Measurements from ENCODE around the gene TCEA2.
"Not testable (repeated sequence)": the region's sequence is repeated elsewhere in the genome, so short reads cannot be mapped to it uniquely, and the experiment has no call there.

TCEA2 gene

DNA sequence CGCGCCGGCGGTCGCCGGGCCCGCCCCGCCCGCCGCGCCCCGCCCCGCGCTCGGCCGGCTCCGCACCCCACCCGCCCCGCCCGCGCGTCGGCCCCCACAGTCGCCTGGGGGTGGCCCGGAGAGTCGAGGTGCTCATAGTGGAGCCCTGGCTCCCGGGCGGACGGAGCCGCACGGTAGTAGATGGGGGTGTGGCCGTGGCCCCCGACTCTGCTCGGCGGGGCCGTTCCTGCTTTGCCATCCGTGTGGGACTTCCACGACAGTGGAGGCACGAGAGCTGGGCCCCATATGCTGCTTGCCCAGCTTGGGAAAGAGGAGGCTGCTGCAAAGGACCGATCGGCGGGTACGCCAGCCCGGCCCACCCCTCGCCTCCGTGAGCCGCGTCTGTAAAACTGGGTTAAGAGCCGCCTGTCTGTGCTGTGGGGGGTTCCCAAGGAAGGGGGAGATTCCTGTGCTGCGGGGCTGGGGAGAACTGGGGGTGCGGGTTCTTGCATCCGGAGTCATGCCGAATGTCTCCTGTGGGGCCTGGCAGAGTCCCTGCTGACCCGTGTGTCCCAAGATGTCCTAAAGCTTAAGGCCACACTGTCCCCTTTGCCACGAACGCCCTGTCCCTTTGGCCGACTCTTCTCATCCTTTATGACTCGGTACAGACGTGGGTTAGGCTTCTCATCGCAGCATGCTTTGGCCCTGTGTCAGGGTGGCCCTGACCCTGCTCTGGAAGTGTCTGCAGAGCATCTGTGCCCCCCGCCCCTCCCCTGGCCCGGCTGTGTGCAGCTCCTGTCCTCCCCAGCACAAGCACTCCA is 17.2 kb downstream of the TCEA2 start, which contains the start of gene OPRL1:
Gene OPRL1 (plus strand): TSS at position 70 of the 800 bp plus-strand sequence. CDS start 12,639 bp downstream, outside the sequence.
- no peak for DNase-seq

DNA sequence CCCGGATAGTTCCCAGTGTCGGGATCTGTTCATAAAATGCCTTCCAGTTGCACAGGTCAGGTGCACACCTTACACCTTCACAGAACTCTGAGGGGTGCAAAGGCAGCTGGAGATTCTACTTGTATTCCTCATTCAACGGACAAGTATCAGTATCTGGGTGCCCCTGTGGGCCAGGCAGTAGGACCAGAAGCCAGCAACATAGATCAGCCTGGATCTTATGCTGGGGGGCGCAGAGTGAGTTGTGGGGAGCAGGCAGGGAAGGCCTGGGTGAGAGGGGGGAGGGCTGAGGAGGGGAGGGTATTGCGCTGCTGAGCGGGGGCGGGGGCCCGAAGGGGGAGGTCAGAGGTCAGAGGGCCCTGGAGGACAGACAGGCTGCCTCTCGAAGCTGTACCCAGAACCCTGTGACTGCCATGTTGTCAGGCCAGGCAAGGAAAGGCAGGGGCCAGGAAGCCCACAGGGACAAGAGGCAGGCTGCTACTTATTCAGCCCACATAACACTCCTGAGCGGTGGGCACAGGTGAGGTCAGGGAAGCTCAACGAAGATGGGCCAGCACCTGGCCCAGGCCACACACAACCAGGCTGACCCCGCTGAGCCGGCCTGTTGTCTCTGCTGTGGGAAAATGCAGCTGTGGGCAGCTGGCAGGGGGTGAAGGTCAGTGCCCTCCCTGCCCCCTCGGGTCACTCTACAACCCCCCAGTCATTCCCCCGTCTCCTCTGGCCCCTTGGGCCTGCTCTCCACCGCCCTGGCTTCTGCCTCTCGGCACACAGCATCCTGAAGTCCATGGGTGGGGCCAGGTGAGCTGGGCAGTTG is 18.0 kb downstream of the TCEA2 start:
- no peak for DNase-seq

- DNase-seq, result no peak
Measured at GRCh38 chr20:64081624-64081964, 18.6 kb downstream of the TCEA2 start.

GRCh38 chr20:64082126-64082731 is 19.2 kb downstream of the TCEA2 start:
- no peak for DNase-seq

DNA sequence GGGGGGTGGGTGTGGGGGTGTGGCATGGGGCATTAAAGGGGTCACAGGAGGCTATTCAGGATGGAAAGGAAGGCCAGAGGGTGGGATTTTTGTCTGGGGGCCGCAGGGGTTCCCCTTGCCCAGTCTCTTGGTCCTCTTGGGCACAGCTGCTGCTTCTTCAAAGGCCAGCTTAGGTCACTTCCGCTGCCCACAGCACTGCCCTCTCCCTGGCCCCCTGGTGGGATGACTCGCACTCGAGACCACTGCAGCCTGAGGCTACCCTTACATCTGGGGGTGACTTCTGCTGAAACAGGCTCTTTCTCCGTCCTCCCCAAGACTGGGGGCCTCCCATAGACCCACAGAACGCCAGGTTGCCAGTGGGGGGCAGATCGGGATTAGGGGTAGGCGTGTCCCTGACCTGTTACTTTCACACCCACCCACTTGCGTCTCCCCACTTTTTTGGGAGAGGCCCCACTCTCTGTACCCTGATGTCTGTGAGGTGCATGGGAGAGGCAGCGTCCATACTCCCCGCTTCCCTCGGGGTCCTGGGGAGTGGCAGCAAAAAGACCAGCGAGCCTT is 19.9 kb downstream of the TCEA2 start:
- DNase-seq, result no peak

DNA sequence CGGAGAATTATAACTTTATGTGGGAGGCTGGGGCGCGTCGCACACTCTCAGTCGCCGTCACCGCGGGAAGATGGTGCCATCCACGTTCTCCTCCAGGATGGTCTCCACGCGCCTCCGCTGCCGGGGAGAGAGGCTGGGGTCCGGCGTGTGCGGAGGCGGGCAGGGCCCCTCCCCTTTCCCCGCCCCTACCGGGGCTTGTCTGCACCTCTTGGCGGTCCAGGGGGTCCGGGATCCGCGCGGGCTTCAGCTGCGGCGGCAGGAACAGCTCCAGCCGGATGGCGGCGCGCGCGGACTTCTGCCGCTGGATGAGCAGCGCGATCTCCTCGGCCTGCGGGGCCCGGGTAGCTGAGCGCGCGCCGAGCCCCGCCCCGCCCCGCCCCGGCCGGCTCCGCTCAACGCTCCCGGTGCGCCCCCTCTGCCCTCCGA is 20.4 kb downstream of the TCEA2 start:
- DNase-seq, result no peak

DNA sequence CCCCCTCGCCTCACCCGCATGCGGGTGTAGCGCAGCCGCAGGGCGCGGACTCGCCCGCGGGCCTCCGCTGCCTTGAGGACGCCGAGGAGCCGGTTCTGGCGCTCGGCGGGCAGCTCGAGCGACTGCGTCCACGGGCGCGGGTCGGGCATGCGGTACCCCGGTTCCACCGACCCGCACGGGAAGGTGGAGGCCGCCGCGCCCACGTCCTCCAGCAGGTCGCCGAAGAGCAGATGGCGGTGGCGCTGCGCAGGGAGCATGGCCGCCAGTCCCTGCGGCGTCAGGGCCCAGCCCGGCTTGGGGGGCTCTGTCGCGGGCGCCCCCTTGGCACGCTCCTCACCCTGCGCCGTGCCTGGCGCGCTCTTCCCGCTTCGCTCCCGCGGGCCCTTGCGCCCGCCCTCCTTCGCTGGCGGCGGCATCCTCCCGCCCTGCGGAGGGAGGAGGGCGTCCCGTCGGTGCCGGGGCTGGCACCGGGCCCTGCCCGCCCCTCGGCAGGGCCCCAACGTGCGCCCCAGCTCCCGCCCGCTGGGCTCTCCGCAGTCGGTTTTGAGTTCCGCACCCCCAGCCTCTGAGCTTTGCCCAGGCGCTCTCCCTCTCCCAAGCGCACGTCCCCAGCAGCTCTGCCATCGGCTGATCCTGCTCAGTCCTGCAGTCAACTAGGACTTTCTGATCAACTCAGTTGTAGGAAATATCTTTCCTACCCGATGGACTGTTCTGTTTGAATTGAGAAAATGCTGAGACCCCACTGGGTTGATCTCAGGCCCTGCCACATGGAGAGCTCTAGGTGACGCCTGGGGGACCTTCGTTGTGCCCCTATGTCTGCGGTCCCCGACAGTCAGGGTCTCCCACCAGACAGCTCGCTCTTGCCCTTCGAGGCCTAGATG is 21.0 kb downstream of the TCEA2 start, which contains the start of gene LKAAEAR1:
Gene LKAAEAR1 (minus strand): TSS at position 595 of the 881 bp plus-strand sequence. CDS start 179 bp downstream, at position 416.
- no peak for DNase-seq

DNA sequence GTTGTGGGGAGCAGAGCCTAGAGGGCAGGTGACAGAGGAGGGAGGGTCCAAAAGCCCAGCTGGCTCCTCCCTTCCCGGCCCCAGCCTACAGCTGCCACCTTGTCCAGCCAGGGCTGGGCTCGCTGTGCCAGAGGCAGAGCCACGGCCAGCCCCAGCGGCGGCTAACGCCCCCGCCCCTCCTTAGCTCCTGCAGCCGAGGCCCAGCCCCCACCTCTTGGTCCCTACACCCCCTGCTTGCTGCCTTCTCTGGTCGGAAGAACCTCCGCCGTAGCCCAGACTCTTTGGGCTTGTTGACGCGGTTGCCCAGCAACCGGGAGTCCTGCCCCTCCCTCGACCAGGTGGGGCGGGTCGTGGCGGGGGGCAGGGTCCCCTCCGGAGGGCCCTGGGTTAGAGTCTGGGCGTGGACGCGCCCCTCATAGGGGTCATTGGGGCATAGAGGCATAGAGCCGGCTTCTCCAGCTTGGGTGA is 21.7 kb downstream of the TCEA2 start:
- no peak for DNase-seq

GRCh38 chr20:64086801-64087200 is 23.8 kb downstream of the TCEA2 start:
- no peak for DNase-seq

DNA sequence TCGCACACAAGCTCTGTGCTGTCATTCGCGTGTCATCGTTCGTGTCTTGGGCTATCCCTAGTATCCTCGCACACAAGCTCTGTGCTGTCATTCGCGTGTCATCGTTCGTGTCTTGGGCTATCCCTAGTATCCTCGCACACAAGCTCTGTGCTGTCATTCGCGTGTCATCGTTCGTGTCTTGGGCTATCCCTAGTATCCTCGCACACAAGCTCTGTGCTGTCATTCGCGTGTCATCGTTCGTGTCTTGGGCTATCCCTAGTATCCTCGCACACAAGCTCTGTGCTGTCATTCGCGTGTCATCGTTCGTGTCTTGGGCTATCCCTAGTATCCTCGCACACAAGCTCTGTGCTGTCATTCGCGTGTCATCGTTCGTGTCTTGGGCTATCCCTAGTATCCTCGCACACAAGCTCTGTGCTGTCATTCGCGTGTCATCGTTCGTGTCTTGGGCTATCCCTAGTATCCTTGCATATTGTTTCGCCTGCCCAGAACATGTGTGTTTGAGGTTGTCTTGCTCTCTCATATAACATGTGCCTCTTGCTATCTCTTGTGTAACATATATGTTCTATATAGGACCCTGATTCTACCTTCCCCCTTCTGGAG is 24.3 kb downstream of the TCEA2 start:
- DNase-seq, result not testable (repeated sequence)

GRCh38 chr20:64088586-64088985 is 25.6 kb downstream of the TCEA2 start:
- DNase-seq, result not testable (repeated sequence)

- no peak for DNase-seq
Measured at GRCh38 chr20:64090165-64090564, 27.2 kb downstream of the TCEA2 start.

- DNase-seq, result no peak
Measured at GRCh38 chr20:64091340-64091739, 28.3 kb downstream of the TCEA2 start.

- DNase-seq, result no peak
Measured at GRCh38 chr20:64091770-64092169, 28.8 kb downstream of the TCEA2 start.

DNA sequence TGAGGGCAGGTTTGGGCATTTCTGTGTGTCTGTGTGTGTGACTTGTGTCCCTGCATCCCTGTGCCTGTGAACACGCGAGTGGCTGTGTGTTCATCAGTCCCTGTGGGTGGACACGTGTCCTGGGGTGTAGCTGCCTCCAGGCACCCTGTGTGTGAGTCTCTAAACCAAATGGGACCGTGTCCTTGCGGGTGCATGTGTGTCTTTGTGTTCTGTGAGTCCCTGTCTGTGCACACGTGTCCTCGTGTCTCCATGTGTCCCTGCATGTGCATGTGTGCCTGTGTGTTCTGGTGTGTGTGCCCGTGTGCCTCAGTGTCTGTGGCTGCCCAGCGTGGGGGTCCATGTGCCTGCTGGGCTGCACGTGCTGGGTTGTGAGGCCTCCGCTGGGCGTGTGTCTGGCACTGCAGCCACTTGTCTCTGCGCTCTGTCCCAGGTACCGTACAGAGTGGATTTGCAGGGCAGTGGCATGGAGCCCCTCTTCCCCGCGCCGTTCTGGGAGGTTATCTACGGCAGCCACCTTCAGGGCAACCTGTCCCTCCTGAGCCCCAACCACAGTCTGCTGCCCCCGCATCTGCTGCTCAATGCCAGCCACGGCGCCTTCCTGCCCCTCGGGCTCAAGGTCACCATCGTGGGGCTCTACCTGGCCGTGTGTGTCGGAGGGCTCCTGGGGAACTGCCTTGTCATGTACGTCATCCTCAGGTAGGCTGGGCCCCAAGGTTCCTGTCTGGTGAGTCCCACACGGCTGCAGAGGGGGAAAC is 29.4 kb downstream of the TCEA2 start:
- DNase-seq, result no peak

GRCh38 chr20:64093013-64093503 is 30.1 kb downstream of the TCEA2 start:
- DNase-seq, result no peak

DNA sequence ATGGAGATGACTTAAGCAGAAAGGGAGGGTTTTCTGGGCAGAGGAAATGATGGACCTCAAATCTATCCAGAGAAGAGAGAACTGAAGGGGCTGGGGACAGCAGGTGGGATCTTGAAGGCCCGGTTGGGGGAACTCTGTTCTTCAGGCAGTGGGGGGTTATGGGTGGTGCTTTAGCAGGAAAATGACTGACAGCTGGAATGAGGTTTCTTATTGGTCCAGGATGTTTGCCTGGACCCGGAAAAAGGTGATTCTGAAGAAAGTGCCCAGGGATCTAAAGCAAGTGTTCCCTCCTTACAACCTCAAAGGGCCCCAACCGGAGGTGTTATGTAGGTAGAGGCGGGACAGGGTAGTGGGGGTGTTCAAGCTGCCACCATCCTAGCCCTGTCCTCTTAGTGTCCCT is 32.5 kb downstream of the TCEA2 start:
- no peak for DNase-seq

DNA sequence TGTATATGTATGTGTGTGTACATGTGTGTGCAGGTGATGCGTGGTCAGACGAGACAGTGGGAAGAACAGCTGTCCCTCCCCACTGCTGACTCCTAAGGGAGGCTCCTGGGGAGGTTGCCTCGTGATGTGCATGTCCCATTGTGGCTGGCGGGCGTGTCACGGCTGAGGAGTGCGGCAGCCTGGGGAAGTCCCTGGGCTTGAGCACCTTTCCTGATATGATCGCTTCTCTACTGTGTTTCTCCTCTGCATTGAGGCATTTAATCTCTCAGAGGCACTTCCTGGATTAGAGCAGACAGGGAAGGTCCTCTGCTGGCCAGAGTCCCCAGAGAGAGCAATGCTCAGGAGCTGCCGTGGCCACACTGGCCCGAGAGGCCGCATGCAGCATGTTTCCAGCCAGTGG is 32.9 kb downstream of the TCEA2 start:
- DNase-seq, result no peak

GRCh38 chr20:64096535-64096934 is 33.5 kb downstream of the TCEA2 start:
- no peak for DNase-seq

GRCh38 chr20:64098471-64099013 is 35.5 kb downstream of the TCEA2 start:
- DNase-seq, result no peak
